GM19395 (cell line): Measurements from ENCODE around the gene TRDMT1.

Experiments used
- ATAC-seq: cut with Tn5 transposase; IDR thresholded peaks from one replicate; pipeline ENCODE4 v1.9.1; 2021; ENCODE audit warnings: mild to moderate bottlenecking, moderate library complexity; ENCODE audit not compliant: unreplicated experiment

Gene TRDMT1

GRCh38 chr10:17109475-17110207 is 91.8 kb downstream of the TRDMT1 start:
- no peak for ATAC-seq

- no peak for ATAC-seq
These were observed 92.4 kb downstream of the TRDMT1 start for GRCh38 chr10:17109046-17109445.

GRCh38 chr10:17106991-17107390 is 94.5 kb downstream of the TRDMT1 start:
- no peak for ATAC-seq

GRCh38 chr10:17101910-17102266 is 99.6 kb downstream of the TRDMT1 start:
- ATAC-seq = no peak

GRCh38 chr10:17101257-17101909 is 100.1 kb downstream of the TRDMT1 start:
- ATAC-seq = no peak

- ATAC-seq = no peak
These were observed 100.9 kb downstream of the TRDMT1 start for GRCh38 chr10:17100586-17100985.

- ATAC-seq = no peak
These were observed 103.5 kb downstream of the TRDMT1 start for GRCh38 chr10:17098012-17098411.
